ENCODE measurements around the gene CCNC.

CCNC gene

GRCh38 chr6:99611148-99611547 is 42.7 kb upstream of the CCNC start:
- DNase-seq (ENCODE audit: low read depth): peak; percentile 64
- no peak for TF ChIP-seq CTCF (IDR thresholded peaks at IDR 0.05; ENCODE audit: low read depth, low read length, missing control alignments)
- no peak overlapping the region for H3K4me3 ChIP-seq (ENCODE audit: low read depth, low read length)

- no peak overlapping the region for H3K4me3 ChIP-seq (ENCODE audit: low read depth, low read length)
- TF ChIP-seq CTCF (IDR thresholded peaks at IDR 0.05; ENCODE audit: low read depth, low read length, missing control alignments): no peak
- DNase-seq (ENCODE audit: low read depth): no peak
Observed at GRCh38 chr6:99609905-99610489, 41.5 kb upstream of the CCNC start.

DNA sequence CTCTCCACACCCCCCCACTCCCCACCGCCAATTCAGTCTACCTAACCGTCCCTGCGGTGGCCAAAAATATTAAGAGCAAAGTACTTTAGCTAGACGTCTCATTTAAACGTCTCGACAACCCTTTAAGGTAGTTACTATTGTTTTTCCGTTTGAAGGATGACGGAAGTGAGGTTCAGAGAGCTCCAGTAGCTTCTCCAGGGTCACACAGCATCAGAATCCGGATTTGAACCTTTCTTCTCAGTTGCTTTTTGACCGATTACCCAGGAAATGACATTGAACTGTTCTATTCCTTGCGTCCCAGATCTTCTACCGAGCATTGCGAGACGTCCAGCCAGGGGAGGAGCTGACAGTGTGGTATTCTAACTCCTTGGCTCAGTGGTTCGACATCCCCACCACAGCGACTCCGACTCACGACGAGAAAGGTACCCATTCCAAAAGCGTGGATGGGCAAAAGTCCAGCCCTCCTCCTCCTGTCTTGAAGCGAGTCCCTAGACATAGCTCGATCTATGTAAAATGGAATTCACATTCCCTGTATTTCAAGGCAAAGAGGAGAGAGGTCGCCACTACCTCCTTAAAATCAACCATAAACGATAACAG is 40.5 kb upstream of the CCNC start:
- no peak for TF ChIP-seq CTCF (IDR thresholded peaks at IDR 0.05; ENCODE audit: low read depth, low read length, missing control alignments)
- no peak overlapping the region for H3K4me3 ChIP-seq (ENCODE audit: low read depth, low read length)
- no peak for DNase-seq (ENCODE audit: low read depth)

GRCh38 chr6:99608059-99608885 is 39.8 kb upstream of the CCNC start:
- no peak overlapping the region for H3K4me3 ChIP-seq (ENCODE audit: low read depth, low read length)
- no peak for DNase-seq (ENCODE audit: low read depth)
- no peak for TF ChIP-seq CTCF (IDR thresholded peaks at IDR 0.05; ENCODE audit: low read depth, low read length, missing control alignments)

GRCh38 chr6:99607416-99608036 is 39.1 kb upstream of the CCNC start:
- TF ChIP-seq CTCF (IDR thresholded peaks at IDR 0.05; ENCODE audit: low read depth, low read length, missing control alignments): no peak
- H3K4me3 ChIP-seq (ENCODE audit: low read depth, low read length): no peak overlapping the region
- no peak for DNase-seq (ENCODE audit: low read depth)

- DNase-seq (ENCODE audit: low read depth): no peak
- no peak for TF ChIP-seq CTCF (IDR thresholded peaks at IDR 0.05; ENCODE audit: low read depth, low read length, missing control alignments)
- no peak within 1 kb of the TSS for H3K4me3 ChIP-seq (ENCODE audit: low read depth, low read length)
Observed at GRCh38 chr6:99606656-99607415, 38.4 kb upstream of the CCNC start, which contains the start of gene PRDM13. Gene PRDM13, plus strand, starts transcription at chr6:99606833. Its CDS starts 202 bp downstream, at chr6:99607035.
